Uterus (tissue), 2 donors: ENCODE data around the gene SCLT1.

Source experiments
- POLR2A ChIP-seq, 2 donors: fragments of 450-650 bp; IDR thresholded peaks; one replicate each; pipeline ENCODE4 v1.6.1; 2016; ENCODE audit warnings: antibody characterized with exemption in 2 of 2, mild to moderate bottlenecking in 1 of 2, moderate library complexity in 1 of 2
- TF ChIP-seq, protein P1 (sequence below), 4 experiments: fragments of 200-600 bp in 2 of 4; fragments of 450-650 bp in 2 of 4; sonication (generic) in 2 of 4; IDR thresholded peaks; one replicate each; pipeline ENCODE4 v1.5.1; 2016 to 2019; ENCODE audit warnings: antibody characterized with exemption in 4 of 4, mild to moderate bottlenecking in 2 of 4, moderate library complexity in 1 of 4

DNA sequence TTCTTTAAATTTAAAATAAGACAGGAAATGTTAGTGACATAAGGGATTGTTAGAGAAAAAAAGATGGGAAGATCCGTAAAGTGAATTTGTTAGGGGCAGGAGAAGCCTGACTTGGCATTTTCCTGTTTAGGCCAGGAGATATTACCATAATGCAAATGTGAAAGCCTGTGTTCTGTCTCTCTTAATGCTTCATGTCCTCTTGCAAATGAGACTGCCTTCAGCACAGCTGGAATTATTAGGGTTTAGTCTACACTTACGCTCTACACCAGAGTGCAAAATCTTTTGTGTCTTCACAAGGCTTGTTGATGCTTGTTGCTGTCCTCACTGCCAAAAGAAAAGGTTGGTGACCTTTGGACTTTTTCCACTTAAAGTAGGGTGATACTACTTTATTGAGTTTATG is 227.1 kb downstream of the SCLT1 start:
- TF ChIP-seq POLR2A (IDR thresholded peaks at IDR 0.05) = no peak
- TF ChIP-seq, protein P1, sequence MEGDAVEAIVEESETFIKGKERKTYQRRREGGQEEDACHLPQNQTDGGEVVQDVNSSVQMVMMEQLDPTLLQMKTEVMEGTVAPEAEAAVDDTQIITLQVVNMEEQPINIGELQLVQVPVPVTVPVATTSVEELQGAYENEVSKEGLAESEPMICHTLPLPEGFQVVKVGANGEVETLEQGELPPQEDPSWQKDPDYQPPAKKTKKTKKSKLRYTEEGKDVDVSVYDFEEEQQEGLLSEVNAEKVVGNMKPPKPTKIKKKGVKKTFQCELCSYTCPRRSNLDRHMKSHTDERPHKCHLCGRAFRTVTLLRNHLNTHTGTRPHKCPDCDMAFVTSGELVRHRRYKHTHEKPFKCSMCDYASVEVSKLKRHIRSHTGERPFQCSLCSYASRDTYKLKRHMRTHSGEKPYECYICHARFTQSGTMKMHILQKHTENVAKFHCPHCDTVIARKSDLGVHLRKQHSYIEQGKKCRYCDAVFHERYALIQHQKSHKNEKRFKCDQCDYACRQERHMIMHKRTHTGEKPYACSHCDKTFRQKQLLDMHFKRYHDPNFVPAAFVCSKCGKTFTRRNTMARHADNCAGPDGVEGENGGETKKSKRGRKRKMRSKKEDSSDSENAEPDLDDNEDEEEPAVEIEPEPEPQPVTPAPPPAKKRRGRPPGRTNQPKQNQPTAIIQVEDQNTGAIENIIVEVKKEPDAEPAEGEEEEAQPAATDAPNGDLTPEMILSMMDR (IDR thresholded peaks at IDR 0.05) = no peak
